Tibial nerve (tissue), 4 donors: Measurements from ENCODE around the gene ARHGAP29. TPM values are rescaled to one million over a fixed set of nuclear protein-coding genes. Genes with fewer than 3 reads are reported as not detected.

Experiments
- DNase-seq, 2 donors: peaks; one replicate each; pipeline ENCODE4 v3.0.0-alpha.2; 2019; ENCODE audit warnings: low spot score in 2 of 2
- H3K27ac ChIP-seq, 4 donors: fragments of 200-600 bp; sonication (generic) in 3 of 4; one replicate each; pipeline ENCODE4 v1.5.1; 2017 to 2019; ENCODE audit warnings: mild to moderate bottlenecking in 1 of 4
- H3K27me3 ChIP-seq, 2 donors: fragments of 200-600 bp; sonication (generic) in 1 of 2; one replicate each; pipeline versions ENCODE4 v1.5.1 to v1.6.0; 2017 to 2019
- H3K36me3 ChIP-seq, 3 donors: fragments of 200-600 bp; sonication (generic); one replicate each; pipeline ENCODE4 v1.5.1; 2018 to 2019
- H3K4me1 ChIP-seq, 4 donors: fragments of 200-600 bp; sonication (generic) in 3 of 4; one replicate each; pipeline ENCODE4 v1.5.1; 2017 to 2019
- H3K4me3 ChIP-seq, 4 donors: fragments of 200-600 bp; sonication (generic) in 3 of 4; one replicate each; pipeline ENCODE4 v1.5.1; 2017 to 2019; ENCODE audit warnings: mild to moderate bottlenecking in 1 of 4, moderate library complexity in 1 of 4
- H3K9me3 ChIP-seq, 4 donors: fragments of 200-600 bp; sonication (generic) in 3 of 4; one replicate each; pipeline ENCODE4 v1.5.1; 2017 to 2019
- CTCF ChIP-seq, 5 experiments: fragments of 200-600 bp in 3 of 5; fragments of 450-650 bp in 2 of 5; sonication (generic) in 3 of 5; IDR thresholded peaks; one replicate each; pipeline ENCODE4 v1.5.1; 2016 to 2019; ENCODE audit warnings: antibody characterized with exemption in 5 of 5, mild to moderate bottlenecking in 3 of 5, moderate library complexity in 2 of 5
- EP300 ChIP-seq, 2 donors: sonication (generic); formaldehyde crosslinking; IDR thresholded peaks; one replicate each; pipeline ENCODE4 v1.6.1; 2017; ENCODE audit warnings: antibody characterized with exemption in 2 of 2, mild to moderate bottlenecking in 1 of 2
- POLR2A ChIP-seq, 2 donors: fragments of 450-650 bp; IDR thresholded peaks; one replicate each; pipeline ENCODE4 v1.6.1; 2017; ENCODE audit warnings: antibody characterized with exemption in 2 of 2, mild to moderate bottlenecking in 2 of 2, moderate library complexity in 2 of 2
- WGBS, 2 donors: methylation state at CpG; one replicate each; pipeline ENCODE4 v1.1.5; 2018; 5-methylcytosine and 5-hydroxymethylcytosine counted together
- total RNA-seq, 4 donors: library from RNA; depleted of rRNA; stranded (reverse); fragments of >200 nt; gene quantifications; one replicate each; pipeline ENCODE4 v1.1.0, GENCODE V29; 2016

Gene ARHGAP29
- total RNA-seq, 4 donors from 2014 or later = 45.9 to 80.4 (median 50.1) TPM

- Histone ChIP-seq H3K4me1 (peaks cover 0 to 24% (median 6%) of the 10 kb centered on the region in 4 donors), H3K4me3 (no peak overlapping the region), H3K36me3 (no peaks in the 10 kb centered on the region), H3K9me3 (no peaks in the 10 kb centered on the region), H3K27ac (peak overlapping the region in 1 of 4 donors; percentile 21), H3K27me3 (no peaks in the 10 kb centered on the region)
- no peak for DNase-seq
- TF ChIP-seq EP300 (IDR thresholded peaks at IDR 0.05) = no peak
- no peak for TF ChIP-seq POLR2A (IDR thresholded peaks at IDR 0.05)
- no peak for TF ChIP-seq CTCF (IDR thresholded peaks at IDR 0.05)
- 62 to 79% methylated on average over 2 of the region's 2 CpGs for WGBS, 2 donors
These were observed 94.8 kb downstream of the ARHGAP29 start for GRCh38 chr1:94142583-94142982.

- no peak for DNase-seq
- Histone ChIP-seq H3K4me3 (no peak overlapping the region), H3K36me3 (no peaks in the 10 kb centered on the region), H3K9me3 (no peaks in the 10 kb centered on the region), H3K27ac (peak overlapping the region in 1 of 4 donors; percentile 52), H3K4me1 (peaks cover 0 to 24% (median 6%) of the 10 kb centered on the region in 4 donors), H3K27me3 (no peaks in the 10 kb centered on the region)
- 25 to 40% methylated on average over 1 of the region's 1 CpG for WGBS, 2 donors
- TF ChIP-seq CTCF (IDR thresholded peaks at IDR 0.05) (no peak), POLR2A (IDR thresholded peaks at IDR 0.05) (no peak), EP300 (IDR thresholded peaks at IDR 0.05) (no peak)
These were observed 95.4 kb downstream of the ARHGAP29 start for GRCh38 chr1:94142022-94142421.

- TF ChIP-seq EP300 (IDR thresholded peaks at IDR 0.05) (no peak), POLR2A (IDR thresholded peaks at IDR 0.05) (no peak), CTCF (IDR thresholded peaks at IDR 0.05) (no peak)
- WGBS, 2 donors = 90 to 94% methylated on average over 5 of the region's 5 CpGs
- H3K4me3 ChIP-seq = no peak overlapping the region
- H3K36me3 ChIP-seq = no peaks in the 10 kb centered on the region
- H3K4me1 ChIP-seq = peaks cover 0 to 9% (median 0%) of the 10 kb centered on the region in 4 donors
- H3K27me3 ChIP-seq = no peaks in the 10 kb centered on the region
- no peak overlapping the region for H3K27ac ChIP-seq
- no peak for DNase-seq
- H3K9me3 ChIP-seq = peaks cover 0 to 13% (median 0%) of the 10 kb centered on the region in 4 donors
These were observed 105.3 kb downstream of the ARHGAP29 start for GRCh38 chr1:94132111-94132510.

- peaks cover 0 to 13% (median 0%) of the 10 kb centered on the region in 4 donors for H3K9me3 ChIP-seq
- H3K36me3 ChIP-seq = no peaks in the 10 kb centered on the region
- TF ChIP-seq POLR2A (IDR thresholded peaks at IDR 0.05) (no peak), EP300 (IDR thresholded peaks at IDR 0.05) (peak in 1 of 2 donors; percentile 20)
- no peak for DNase-seq
- 41 to 49% methylated on average over 8 of the region's 8 CpGs for WGBS, 2 donors
- H3K4me1 ChIP-seq = peaks cover 0 to 19% (median 0%) of the 10 kb centered on the region in 4 donors
- peak overlapping the region in 2 of 4 donors; percentile 11 to 52 for H3K27ac ChIP-seq
- H3K27me3 ChIP-seq = no peaks in the 10 kb centered on the region
- H3K4me3 ChIP-seq = no peak overlapping the region
These were observed 106.4 kb downstream of the ARHGAP29 start for GRCh38 chr1:94130851-94131595.

GRCh38 chr1:94126651-94127050, 110.7 kb downstream of the ARHGAP29 start:
- Histone ChIP-seq H3K9me3 (no peaks in the 10 kb centered on the region), H3K4me3 (no peak overlapping the region), H3K4me1 (peaks cover 0 to 20% (median 0%) of the 10 kb centered on the region in 4 donors), H3K27me3 (no peaks in the 10 kb centered on the region), H3K27ac (no peak overlapping the region), H3K36me3 (no peaks in the 10 kb centered on the region)
- DNase-seq = no peak
- 24 to 32% methylated on average over 3 of the region's 3 CpGs for WGBS, 2 donors
- TF ChIP-seq EP300 (IDR thresholded peaks at IDR 0.05) (no peak), CTCF (IDR thresholded peaks at IDR 0.05) (no peak)
